HFFc6 (cell line): Measurements from ENCODE around the gene CPED1. TPM values are rescaled to one million over a fixed set of nuclear protein-coding genes. Genes with fewer than 3 reads are reported as not detected.

Experiments used
- DNase-seq: peaks from one replicate; pipeline ENCODE4 v3.0.0-alpha.2; 2018
- H3K27ac Mint-ChIP-seq: 2 replicates; pipeline ENCODE4 v1.8.0; 2020; ENCODE audit warnings: mild to moderate bottlenecking, mixed read lengths
- H3K27me3 Mint-ChIP-seq: 2 replicates; pipeline ENCODE4 v1.8.0; 2021; ENCODE audit warnings: mild to moderate bottlenecking, moderate library complexity, mixed read lengths; ENCODE audit not compliant: insufficient read depth
- H3K36me3 Mint-ChIP-seq: 2 replicates; pipeline ENCODE4 v1.8.0; 2021; ENCODE audit warnings: low read depth, mixed read lengths
- H3K4me1 Mint-ChIP-seq: 2 replicates; pipeline ENCODE4 v1.8.0; 2020; ENCODE audit warnings: low read depth, mixed read lengths
- H3K4me3 Mint-ChIP-seq: 2 replicates; pipeline ENCODE4 v1.8.0; 2020; ENCODE audit warnings: mild to moderate bottlenecking, moderate library complexity, mixed read lengths
- H3K9me3 Mint-ChIP-seq: 2 replicates; pipeline ENCODE4 v1.8.0; 2020; ENCODE audit warnings: mild to moderate bottlenecking, mixed read lengths
- total RNA-seq, 6 experiments: library from RNA; stranded (reverse); fragmentation: NEBNext Ultra II Directional; extraction: Animal tissue kit (Norgen Biotek cat#: 25700); gene quantifications; 2 replicates in 1 of 6; 3 replicates in 5 of 6; pipeline ENCODE4 v1.2.3, GENCODE V29; 2021
- TF ChIP-seq, protein P1 (sequence below): fragments of 200-600 bp; sonication (generic); IDR thresholded peaks from 2 replicates; pipeline ENCODE4 v1.5.0; 2021; ENCODE audit warnings: antibody characterized with exemption, mild to moderate bottlenecking

Gene CPED1
- total RNA-seq, 6 experiments from 2014 or later, result 85.0 to 112 (median 95.9) TPM

DNA sequence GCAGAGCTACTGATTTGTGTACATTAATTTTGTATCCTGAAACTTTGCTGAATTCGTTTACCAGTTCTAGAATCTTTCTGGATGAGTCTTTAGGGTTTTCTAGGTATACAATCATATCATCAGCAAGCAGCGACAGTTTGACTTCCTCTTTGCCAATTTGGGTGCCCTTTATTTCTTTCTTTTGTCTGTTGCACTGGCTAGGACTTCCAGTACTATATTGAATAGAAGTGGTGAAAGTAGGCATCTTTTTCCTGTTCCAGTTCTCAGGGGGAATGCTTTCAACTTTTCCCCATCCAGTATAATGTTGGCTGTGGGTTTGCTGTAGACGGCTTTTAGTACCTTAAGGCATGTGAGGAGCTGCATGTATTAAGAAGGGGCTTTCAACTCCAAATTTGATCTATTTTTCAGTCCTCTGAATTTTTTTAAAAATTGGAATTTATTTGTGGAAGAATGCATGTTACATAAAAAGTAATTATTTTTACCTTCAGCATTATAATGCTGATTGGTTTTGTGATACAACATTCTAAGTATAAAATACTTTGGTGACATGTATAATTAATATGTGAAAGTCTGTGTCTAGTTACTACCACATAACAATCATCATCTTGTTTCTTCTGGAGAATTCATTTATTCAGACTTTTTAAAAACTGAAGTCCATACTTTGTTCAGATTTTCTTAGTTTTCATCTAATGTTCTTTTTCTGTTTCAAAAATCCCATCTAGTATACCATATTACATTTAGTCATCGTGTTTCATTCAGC is 49.6 kb downstream of the CPED1 start:
- Mint-ChIP-seq H3K27ac (no peak overlapping the region), H3K9me3 (no peaks in the 10 kb centered on the region), H3K4me3 (no peak overlapping the region), H3K4me1 (peaks cover 51% of the 10 kb centered on the region), H3K36me3 (peaks cover 33% of the 10 kb centered on the region), H3K27me3 (no peaks in the 10 kb centered on the region)
- TF ChIP-seq, protein P1, sequence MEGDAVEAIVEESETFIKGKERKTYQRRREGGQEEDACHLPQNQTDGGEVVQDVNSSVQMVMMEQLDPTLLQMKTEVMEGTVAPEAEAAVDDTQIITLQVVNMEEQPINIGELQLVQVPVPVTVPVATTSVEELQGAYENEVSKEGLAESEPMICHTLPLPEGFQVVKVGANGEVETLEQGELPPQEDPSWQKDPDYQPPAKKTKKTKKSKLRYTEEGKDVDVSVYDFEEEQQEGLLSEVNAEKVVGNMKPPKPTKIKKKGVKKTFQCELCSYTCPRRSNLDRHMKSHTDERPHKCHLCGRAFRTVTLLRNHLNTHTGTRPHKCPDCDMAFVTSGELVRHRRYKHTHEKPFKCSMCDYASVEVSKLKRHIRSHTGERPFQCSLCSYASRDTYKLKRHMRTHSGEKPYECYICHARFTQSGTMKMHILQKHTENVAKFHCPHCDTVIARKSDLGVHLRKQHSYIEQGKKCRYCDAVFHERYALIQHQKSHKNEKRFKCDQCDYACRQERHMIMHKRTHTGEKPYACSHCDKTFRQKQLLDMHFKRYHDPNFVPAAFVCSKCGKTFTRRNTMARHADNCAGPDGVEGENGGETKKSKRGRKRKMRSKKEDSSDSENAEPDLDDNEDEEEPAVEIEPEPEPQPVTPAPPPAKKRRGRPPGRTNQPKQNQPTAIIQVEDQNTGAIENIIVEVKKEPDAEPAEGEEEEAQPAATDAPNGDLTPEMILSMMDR, result no peak
- DNase-seq, result no peak

DNA sequence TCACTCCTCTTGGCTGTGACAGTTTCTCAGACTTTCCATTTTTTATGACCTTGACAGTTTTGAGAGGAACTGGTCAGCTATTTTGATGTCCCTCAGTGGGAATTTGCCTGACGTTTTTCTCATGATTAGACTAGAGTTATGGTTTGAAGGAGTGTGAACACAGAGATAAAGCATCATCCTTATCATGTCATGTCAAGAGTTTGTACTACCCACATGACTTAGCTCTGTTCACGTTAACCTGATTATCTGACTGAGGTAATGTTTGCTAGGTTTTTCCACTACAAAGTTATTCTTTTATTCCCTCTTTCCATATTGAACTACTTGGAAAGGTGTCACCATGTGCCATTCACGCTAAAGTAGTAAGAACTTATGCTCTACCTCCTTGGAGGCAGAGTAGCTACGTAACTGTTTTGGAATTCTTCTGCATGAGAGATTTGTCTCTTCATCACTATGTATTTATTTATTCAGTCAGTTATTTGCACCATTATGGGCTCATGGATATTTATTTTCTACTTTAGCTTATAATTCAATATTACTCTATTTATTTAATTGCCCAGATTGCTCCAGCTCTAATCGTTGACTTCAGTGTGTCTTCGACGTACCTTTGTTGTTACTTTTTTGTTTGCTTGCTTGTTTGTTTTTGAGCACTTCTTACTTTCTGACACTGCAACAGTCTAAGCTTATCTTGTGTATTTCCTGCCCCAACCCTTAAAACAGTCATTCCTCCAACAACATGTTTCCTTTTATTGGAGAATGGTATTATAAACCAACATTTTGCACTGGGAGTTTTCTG is 50.4 kb downstream of the CPED1 start:
- peaks cover 46% of the 10 kb centered on the region for H3K4me1 Mint-ChIP-seq
- no peak overlapping the region for H3K4me3 Mint-ChIP-seq
- no peaks in the 10 kb centered on the region for H3K27me3 Mint-ChIP-seq
- no peak for DNase-seq
- peaks cover 37% of the 10 kb centered on the region for H3K36me3 Mint-ChIP-seq
- no peak overlapping the region for H3K27ac Mint-ChIP-seq
- no peaks in the 10 kb centered on the region for H3K9me3 Mint-ChIP-seq
- TF ChIP-seq, protein P1, result no peak

DNA sequence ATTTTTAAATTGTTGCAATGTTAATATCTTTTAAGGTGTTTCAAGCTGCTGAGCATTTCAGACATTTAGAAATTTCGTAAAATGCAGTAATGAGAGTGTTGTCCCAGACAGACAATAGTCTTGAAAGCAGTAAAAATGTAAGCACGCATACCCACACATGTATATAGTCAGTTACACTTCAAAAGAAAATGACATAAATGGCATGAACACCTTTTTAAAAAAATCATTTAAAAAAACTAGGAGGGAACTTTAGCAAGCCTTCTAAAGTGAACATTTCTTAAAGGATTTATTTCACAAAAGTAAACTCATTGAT is 51.0 kb downstream of the CPED1 start:
- Mint-ChIP-seq H3K27me3 (no peaks in the 10 kb centered on the region), H3K27ac (no peak overlapping the region)
- TF ChIP-seq, protein P1, result no peak

DNA sequence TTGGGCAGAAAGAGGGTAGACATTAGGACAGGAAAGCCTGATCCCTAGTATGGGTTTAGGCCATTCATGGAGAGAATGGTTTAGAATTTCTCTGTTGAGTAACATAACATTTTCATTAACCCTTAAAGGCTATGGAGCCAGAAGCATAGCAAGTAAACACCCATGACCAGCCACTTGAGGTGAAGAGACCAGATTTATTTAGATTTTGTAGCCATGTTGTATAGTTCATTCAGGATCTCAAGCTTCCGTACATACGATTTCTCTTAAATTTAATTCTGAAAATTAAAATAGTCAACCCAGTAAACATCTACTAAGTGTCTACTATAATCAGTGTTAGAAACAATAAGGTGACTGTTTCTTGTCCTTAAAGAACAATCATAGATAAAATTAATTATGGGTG is 51.5 kb downstream of the CPED1 start:
- TF ChIP-seq, protein P1, result no peak
- Mint-ChIP-seq H3K27ac (no peak overlapping the region), H3K4me1 (peaks cover 49% of the 10 kb centered on the region), H3K4me3 (no peak overlapping the region), H3K9me3 (no peaks in the 10 kb centered on the region), H3K36me3 (peaks cover 34% of the 10 kb centered on the region), H3K27me3 (no peaks in the 10 kb centered on the region)
- DNase-seq, result no peak

More for the DNA sequence above, 51.0 kb downstream of the CPED1 start:
- Mint-ChIP-seq H3K9me3 (no peaks in the 10 kb centered on the region), H3K4me3 (no peak overlapping the region), H3K4me1 (peaks cover 46% of the 10 kb centered on the region), H3K36me3 (peaks cover 37% of the 10 kb centered on the region)
- DNase-seq, result no peak

DNA sequence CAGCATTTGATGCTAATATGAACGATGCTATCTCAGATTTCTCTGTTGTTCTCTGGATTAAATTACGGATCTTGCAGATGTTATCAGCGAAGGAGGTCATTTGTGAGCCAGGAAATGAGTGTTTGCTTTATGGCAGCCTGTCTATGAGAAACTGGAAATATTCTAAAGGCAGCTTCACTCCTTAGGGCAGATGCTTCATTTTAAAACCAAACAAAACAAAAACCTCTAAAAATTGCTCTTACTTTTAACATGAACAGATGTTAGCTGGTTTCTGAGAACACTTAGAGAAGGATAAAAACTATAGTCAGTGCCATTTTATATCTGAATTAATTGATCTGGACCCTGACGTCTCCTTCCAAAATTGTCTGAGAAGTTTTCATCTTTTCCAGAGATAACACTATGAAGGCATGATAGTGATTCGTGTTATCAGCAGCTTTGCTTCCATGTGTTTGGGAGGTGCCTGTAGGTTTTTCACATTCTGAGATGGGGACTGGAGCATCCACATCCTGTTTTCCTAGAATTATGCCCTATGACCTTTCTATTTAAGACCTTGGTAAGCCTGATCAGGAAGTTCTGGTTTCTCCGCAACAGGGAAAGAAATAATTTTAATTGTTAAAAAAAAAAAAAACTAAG is 53.1 kb downstream of the CPED1 start:
- H3K9me3 Mint-ChIP-seq, result no peaks in the 10 kb centered on the region
- H3K27me3 Mint-ChIP-seq, result no peaks in the 10 kb centered on the region
- H3K4me3 Mint-ChIP-seq, result peak overlapping the region; percentile 72
- H3K36me3 Mint-ChIP-seq, result peaks cover 21% of the 10 kb centered on the region
- peak; percentile 45 for DNase-seq
- TF ChIP-seq, protein P1, result no peak
- H3K27ac Mint-ChIP-seq, result peak overlapping the region; percentile 86
- peaks cover 57% of the 10 kb centered on the region for H3K4me1 Mint-ChIP-seq
